Mammary epithelial cell (primary cell): ENCODE measurements around the gene SCARB1.

Source experiments
- CTCF ChIP-seq, 2 donors: IDR thresholded peaks in 1 of 2; conservative IDR thresholded peaks in 1 of 2; 2 replicates each; pipeline ENCODE4 v1.5.1; 2011 to 2012; ENCODE audit warnings: inconsistent platforms in 2 of 2, low read length in 2 of 2, mild to moderate bottlenecking in 2 of 2, control low read depth in 1 of 2, low read depth in 1 of 2; ENCODE audit not compliant: insufficient read depth in 1 of 2; ENCODE audit errors: extremely low read depth in 1 of 2
- EZH2 ChIP-seq: IDR thresholded peaks from 2 replicates; pipeline ENCODE4 v1.6.1; 2012; ENCODE audit warnings: low read length, inconsistent platforms, borderline replicate concordance

- no peak for TF ChIP-seq CTCF (conservative IDR thresholded peaks at IDR 0.05 in 1 of 2, IDR thresholded peaks at IDR 0.05 in 1 of 2; ENCODE audit: extremely low read depth in 1 of 2, insufficient read depth in 1 of 2, low read depth in 1 of 2, low read length in 2 of 2)
- no peak for TF ChIP-seq EZH2
Measured at GRCh38 chr12:124844411-124845397, 19.0 kb downstream of the SCARB1 start.
